Measurements from ENCODE around the gene FTO.

The FTO gene

GRCh38 chr16:54099627-54100026 is 395.7 kb downstream of the FTO start:
- DNase-seq = no peak

GRCh38 chr16:54102888-54103866 is 399.2 kb downstream of the FTO start:
- DNase-seq = no peak

DNA sequence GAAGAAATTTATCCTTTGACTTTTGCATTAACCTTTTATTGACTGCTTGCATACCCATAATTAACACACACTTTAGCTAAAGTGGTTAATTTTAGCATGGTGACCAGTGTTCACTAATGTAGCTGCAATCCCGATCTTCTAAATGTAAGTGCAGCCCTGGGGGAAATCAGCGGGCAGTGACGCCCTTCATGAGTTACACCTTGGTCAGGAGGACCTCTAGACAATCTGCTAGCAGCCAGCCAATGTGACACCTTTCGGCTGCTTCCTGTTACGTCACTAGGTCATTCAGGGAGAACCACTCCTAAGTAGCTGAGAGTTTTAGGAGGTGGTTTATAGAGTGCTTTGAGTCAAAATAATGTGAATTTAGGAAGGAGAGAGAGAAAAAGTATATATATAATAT is 402.1 kb downstream of the FTO start:
- DNase-seq = no peak

- no peak for DNase-seq
These were observed 403.7 kb downstream of the FTO start for GRCh38 chr16:54107583-54108202.

GRCh38 chr16:54110016-54110981 is 406.3 kb downstream of the FTO start:
- no peak for DNase-seq

GRCh38 chr16:54112451-54113206 is 408.7 kb downstream of the FTO start:
- no peak for DNase-seq

DNA sequence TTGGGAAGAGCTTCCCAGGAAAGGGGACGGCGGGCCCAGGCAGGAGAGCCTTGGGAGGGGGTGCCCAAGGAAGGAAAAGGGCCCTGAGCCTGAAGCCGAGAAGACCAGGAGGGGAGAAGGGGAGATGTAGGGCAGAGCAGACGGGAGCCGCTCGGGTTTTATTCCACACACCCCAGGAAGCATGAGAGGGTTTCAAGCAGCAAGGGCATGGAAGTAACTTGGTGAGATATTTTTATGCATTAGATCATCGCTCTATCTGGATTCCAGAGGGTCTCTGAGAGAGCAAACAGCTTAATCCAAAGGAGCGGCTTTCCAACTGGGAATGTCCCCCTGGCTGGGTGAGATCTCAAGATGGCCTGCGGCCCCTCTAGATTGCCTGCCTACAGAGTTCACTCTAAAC is 411.6 kb downstream of the FTO start:
- no peak for DNase-seq

DNA sequence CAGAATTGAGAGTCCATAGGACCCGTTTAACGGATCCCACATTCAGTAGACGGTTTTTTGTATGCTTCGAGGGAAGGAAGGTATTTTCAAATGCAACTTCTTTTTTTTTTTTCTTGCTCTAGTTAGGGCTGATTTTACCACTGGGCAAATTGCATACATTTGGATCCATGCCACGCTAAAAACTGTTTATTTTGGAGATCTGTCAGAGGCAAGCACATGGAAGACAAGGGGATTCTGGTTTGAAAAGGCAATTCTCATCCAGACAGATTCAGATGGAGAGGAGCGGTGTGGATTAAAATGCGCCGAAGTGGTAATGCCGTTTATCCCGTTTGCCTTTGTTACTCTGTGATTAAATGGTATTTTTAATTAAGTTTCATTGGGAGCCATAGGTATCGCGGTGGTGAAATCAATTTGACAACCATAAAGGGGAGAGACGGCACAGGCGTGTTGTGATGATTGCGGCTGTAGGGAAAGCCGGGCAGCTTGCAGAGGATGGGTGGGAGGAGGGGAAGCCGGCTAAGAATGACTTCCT is 412.2 kb downstream of the FTO start:
- no peak for DNase-seq

GRCh38 chr16:54118846-54119245 is 414.9 kb downstream of the FTO start:
- DNase-seq = no peak

DNA sequence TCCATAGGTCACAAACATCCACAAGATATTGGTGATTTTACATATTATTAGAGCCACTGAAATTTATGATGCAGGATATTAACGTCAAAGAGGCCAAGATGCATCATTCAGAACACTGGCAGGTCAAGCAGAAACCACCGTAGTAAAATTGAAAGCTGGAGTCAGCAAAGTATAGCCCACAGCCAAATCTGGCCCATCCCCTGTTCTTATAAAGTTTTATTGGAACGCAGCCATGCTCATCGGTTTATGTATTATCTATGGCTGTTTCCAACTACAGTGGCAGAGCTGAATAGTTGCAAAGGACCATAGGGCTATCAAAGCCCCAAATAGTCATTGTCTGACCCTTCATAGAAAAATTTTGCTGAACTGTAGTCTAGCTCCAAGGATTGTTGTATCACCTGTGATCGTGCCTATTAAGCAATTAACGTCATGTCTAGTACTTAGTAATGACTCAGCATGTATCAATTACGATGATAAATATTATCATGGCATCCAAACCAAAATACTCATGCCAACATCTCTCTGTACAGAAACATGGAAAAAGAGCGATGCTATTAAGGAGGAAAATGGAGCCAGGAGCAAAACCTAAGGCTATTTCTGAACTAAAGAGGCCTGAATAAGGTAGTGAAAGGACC is 417.0 kb downstream of the FTO start:
- DNase-seq = no peak

DNA sequence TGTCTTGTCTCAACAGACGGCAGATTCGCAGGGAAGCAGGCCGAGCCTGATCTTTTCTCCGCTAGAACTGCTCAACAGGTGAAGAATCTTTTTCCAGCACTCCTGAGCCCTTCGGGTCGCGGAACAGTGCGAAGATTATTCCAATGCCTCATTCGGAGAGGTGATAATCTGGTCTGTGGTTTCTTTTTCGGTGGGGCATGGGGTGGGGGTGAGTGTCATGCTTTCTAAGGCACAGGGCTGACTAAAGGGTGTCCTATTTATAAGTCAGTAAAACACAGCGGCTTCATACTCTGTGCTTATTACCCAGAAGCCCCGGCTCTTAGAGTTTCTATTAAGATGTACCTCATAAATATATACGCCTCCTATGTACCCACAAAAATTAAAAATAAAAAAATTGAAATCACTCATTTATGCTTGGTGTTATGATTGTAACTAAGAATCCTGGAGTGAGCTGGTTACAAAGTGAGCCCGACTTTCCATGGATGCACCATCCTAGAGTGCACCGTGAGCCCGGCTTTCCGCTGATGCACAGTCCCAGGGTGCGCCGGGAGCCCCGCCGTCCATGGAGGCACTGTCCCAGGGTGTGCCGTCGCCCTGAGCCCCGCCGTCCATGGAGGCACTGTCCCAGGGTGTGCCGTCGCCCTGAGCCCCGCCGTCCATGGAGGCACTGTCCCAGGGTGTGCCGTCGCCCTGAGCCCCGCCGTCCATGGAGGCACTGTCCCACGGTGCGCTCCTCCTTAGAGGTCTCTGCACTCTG is 417.8 kb downstream of the FTO start:
- DNase-seq = no peak

GRCh38 chr16:54123766-54124165 is 419.8 kb downstream of the FTO start:
- DNase-seq = no peak

DNA sequence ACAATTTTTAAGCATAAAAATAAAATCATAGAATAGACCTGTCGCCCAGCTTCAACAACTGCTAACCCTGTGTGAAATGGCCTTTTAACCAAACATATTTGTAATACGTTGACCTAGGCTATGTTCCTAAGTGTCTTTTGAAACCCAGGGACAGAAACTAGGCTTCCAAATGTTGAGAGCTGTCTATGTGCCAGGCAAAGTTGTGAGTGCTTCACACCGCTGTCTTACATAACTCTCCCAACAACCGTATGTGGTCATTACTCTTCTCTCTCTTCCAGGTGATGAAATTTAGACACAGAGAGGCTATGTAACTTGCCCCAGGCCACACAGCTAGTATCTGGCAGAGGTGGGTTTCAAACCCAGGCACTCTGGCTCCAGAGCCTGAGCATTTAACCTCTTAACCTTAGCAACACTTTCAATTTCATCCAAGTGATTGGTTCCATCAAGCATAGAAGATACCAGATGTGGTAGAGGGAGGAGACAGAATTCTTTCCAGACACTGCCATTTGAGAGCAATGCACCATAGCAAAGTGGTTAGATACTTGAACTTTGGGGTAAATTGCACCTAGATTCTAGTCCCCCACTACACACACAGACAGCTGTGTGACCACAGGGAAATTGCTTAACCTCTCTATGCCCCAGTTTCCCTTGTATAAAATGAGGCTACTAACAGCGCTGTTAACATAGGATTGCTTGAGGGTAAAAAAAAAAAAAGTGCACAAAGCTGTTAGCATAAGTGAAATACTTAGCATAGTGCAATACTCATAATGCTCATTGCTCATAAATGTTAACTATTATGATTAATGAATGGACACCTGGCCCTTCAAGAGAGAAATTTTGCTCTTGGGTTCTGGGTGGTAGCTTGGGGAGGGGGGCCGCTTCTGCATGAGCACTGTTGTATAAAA is 422.0 kb downstream of the FTO start:
- no peak for DNase-seq

GRCh38 chr16:54126907-54127306 is 423.0 kb downstream of the FTO start:
- DNase-seq = no peak

GRCh38 chr16:54128629-54129234 is 424.8 kb downstream of the FTO start:
- no peak for DNase-seq

- no peak for DNase-seq
These were observed 425.9 kb downstream of the FTO start for GRCh38 chr16:54129810-54130209.

- DNase-seq = no peak
These were observed 431.7 kb downstream of the FTO start for GRCh38 chr16:54135361-54136275.

GRCh38 chr16:54136276-54136625 is 432.3 kb downstream of the FTO start:
- no peak for DNase-seq
